A549 (cell line): ENCODE results near the gene SOD1.

Experiments
- CTCF ChIP-seq: fragments of >200 bp; sonication (Bioruptor Twin); formaldehyde crosslinking; IDR thresholded peaks from 3 replicates; pipeline ENCODE4 v1.5.1; 2016
- EP300 ChIP-seq, 2 experiments: fragments of >200 bp; sonication (Bioruptor Twin); formaldehyde crosslinking; IDR thresholded peaks; 2 replicates in 1 of 2; 3 replicates in 1 of 2; pipeline ENCODE4 v1.6.1; 2016 to 2017
- HOXA7 ChIP-seq: fragments of 250-450 bp; sonication (Bioruptor Pico); IDR thresholded peaks from 2 replicates; pipeline ENCODE4 v1.5.0; 2020; ENCODE audit warnings: mild to moderate bottlenecking, moderate library complexity
- JUN ChIP-seq, 2 experiments: fragments of >200 bp; sonication (Bioruptor Twin); formaldehyde crosslinking; IDR thresholded peaks; 2 replicates in 1 of 2; 3 replicates in 1 of 2; pipeline ENCODE4 v1.6.1; 2016 to 2017
- MAFK ChIP-seq: fragments of 450-650 bp; IDR thresholded peaks from 2 replicates; pipeline ENCODE4 v1.6.1; 2014; ENCODE audit not compliant: partially characterized antibody
- POLR2A ChIP-seq: IDR thresholded peaks from 2 replicates; pipeline ENCODE4 v1.6.1; 2012; ENCODE audit warnings: mild to moderate bottlenecking, low read length

- TF ChIP-seq JUN (IDR thresholded peaks at IDR 0.05) (no peak), MAFK (no peak), HOXA7 (no peak), CTCF (no peak), POLR2A (no peak), EP300 (IDR thresholded peaks at IDR 0.05) (no peak)
Observed at GRCh38 chr21:31614705-31615104, 44.8 kb upstream of the SOD1 start.
